Right lobe of liver (tissue), 4 donors: ENCODE data around the gene FAM117B.

ENCODE experiments used
- POLR2A ChIP-seq: fragments of 450-650 bp; IDR thresholded peaks from one replicate; pipeline ENCODE4 v1.6.1; 2017; ENCODE audit warnings: antibody characterized with exemption, mild to moderate bottlenecking
- TF ChIP-seq, protein P1 (sequence below), 4 donors: fragments of 200-600 bp in 3 of 4; fragments of 450-650 bp in 1 of 4; IDR thresholded peaks; one replicate each; pipeline versions ENCODE4 v1.5.1 to v1.8.0; 2016 to 2022; ENCODE audit warnings: antibody characterized with exemption in 4 of 4, mild to moderate bottlenecking in 2 of 4
- donor health status: DM: no; HTN: no; CAD: no.
- donor health status: DM: no; HTN: no; CAD: no.
- donor health status: DM: no; HTN: yes; CAD: no.

DNA sequence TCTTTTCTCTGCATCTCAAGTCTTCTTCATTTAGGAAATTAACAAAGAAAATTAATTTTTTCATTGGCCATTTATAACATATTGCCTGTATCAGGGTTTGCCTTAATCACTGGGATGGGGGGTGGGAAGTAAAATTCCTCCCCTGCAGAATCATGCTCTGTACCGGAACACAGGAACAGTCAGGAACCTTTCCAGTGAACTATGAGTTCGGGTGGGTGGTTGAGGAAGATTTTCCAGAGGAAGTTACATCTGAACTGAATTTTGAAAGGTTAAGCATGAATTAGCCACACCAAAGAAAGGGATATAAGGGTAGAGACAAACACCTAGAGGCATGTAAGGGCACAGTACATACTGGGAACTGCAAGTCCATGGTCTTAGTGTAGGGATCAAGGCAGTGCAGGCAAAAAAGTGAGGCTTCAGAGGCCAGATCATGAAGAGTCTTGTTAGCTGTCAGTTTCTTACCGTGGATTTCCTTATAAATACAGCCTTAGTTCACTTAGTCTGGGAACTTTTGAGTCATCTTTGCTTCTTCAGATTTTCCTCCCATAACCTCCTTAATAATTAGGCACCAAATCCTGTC, 55.6 kb downstream of the FAM117B start:
- TF ChIP-seq, protein P1, sequence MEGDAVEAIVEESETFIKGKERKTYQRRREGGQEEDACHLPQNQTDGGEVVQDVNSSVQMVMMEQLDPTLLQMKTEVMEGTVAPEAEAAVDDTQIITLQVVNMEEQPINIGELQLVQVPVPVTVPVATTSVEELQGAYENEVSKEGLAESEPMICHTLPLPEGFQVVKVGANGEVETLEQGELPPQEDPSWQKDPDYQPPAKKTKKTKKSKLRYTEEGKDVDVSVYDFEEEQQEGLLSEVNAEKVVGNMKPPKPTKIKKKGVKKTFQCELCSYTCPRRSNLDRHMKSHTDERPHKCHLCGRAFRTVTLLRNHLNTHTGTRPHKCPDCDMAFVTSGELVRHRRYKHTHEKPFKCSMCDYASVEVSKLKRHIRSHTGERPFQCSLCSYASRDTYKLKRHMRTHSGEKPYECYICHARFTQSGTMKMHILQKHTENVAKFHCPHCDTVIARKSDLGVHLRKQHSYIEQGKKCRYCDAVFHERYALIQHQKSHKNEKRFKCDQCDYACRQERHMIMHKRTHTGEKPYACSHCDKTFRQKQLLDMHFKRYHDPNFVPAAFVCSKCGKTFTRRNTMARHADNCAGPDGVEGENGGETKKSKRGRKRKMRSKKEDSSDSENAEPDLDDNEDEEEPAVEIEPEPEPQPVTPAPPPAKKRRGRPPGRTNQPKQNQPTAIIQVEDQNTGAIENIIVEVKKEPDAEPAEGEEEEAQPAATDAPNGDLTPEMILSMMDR (IDR thresholded peaks at IDR 0.05): no peak
- TF ChIP-seq POLR2A: no peak
